HG03025 (cell line): Measurements from ENCODE around the gene UNC5A.

Experiments used
- ATAC-seq: cut with Tn5 transposase; IDR thresholded peaks from one replicate; pipeline ENCODE4 v1.9.1; 2021; ENCODE audit warnings: mild to moderate bottlenecking, moderate library complexity; ENCODE audit not compliant: unreplicated experiment, low FRiP score

The UNC5A gene

GRCh38 chr5:176798949-176799348 is 11.4 kb upstream of the UNC5A start:
- ATAC-seq, result no peak

GRCh38 chr5:176799488-176799887 is 10.9 kb upstream of the UNC5A start:
- ATAC-seq, result no peak

- no peak for ATAC-seq
Observed at GRCh38 chr5:176800024-176800423, 10.3 kb upstream of the UNC5A start.

GRCh38 chr5:176802116-176802784 is 8.1 kb upstream of the UNC5A start:
- ATAC-seq, result no peak

GRCh38 chr5:176803068-176803942 is 7.1 kb upstream of the UNC5A start:
- ATAC-seq, result no peak

- no peak for ATAC-seq
Observed at GRCh38 chr5:176803943-176804498, 6.3 kb upstream of the UNC5A start.

GRCh38 chr5:176806137-176806536 is 4.2 kb upstream of the UNC5A start:
- no peak for ATAC-seq

GRCh38 chr5:176809544-176810080 is 747 bp upstream of the UNC5A start:
- ATAC-seq, result no peak

GRCh38 chr5:176810687-176811501 is 535 bp downstream of the UNC5A start:
- ATAC-seq, result no peak

- no peak for ATAC-seq
Observed at GRCh38 chr5:176812269-176813259, 2.2 kb downstream of the UNC5A start.

GRCh38 chr5:176813587-176814312 is 3.4 kb downstream of the UNC5A start:
- no peak for ATAC-seq

- ATAC-seq, result no peak
Observed at GRCh38 chr5:176814313-176814685, 3.9 kb downstream of the UNC5A start.

GRCh38 chr5:176814836-176815438 is 4.6 kb downstream of the UNC5A start:
- ATAC-seq, result no peak

GRCh38 chr5:176816043-176816745 is 5.8 kb downstream of the UNC5A start:
- no peak for ATAC-seq

- ATAC-seq, result no peak
Observed at GRCh38 chr5:176816791-176817347, 6.5 kb downstream of the UNC5A start.

GRCh38 chr5:176817369-176817840 is 7.0 kb downstream of the UNC5A start:
- ATAC-seq, result no peak

- no peak for ATAC-seq
Observed at GRCh38 chr5:176817841-176818377, 7.5 kb downstream of the UNC5A start.
